GM18508 (cell line): ENCODE results near the gene KRTAP1-5.
"Not testable (repeated sequence)": the region's sequence is repeated elsewhere in the genome, so short reads cannot be mapped to it uniquely, and the experiment has no call there.

Experiments
- ATAC-seq: cut with Tn5 transposase; IDR thresholded peaks from one replicate; pipeline ENCODE4 v1.9.1; 2021; ENCODE audit warnings: moderate number of reproducible peaks; ENCODE audit not compliant: insufficient read depth, unreplicated experiment

KRTAP1-5 gene

GRCh38 chr17:41049110-41049509 lies 22.1 kb upstream of the KRTAP1-5 start:
- no peak for ATAC-seq

GRCh38 chr17:41048441-41048840 lies 21.4 kb upstream of the KRTAP1-5 start:
- ATAC-seq, result no peak

GRCh38 chr17:41046735-41047465 lies 19.9 kb upstream of the KRTAP1-5 start, which contains the start of gene KRTAP2-1:
Gene KRTAP2-1 (minus strand): TSS chr17:41047316. CDS start chr17:41047267, 49 bp downstream.
- ATAC-seq, result not testable (repeated sequence)

- no peak for ATAC-seq
Observed at GRCh38 chr17:41042953-41043352, 15.9 kb upstream of the KRTAP1-5 start.

GRCh38 chr17:41040783-41041571 lies 14.0 kb upstream of the KRTAP1-5 start, which contains the start of gene KRTAP1-1:
Gene KRTAP1-1 (minus strand): TSS chr17:41041450. CDS start chr17:41041397, 53 bp downstream.
- ATAC-seq, result not testable (repeated sequence)

- ATAC-seq, result no peak
Observed at GRCh38 chr17:41037853-41038350, 10.9 kb upstream of the KRTAP1-5 start.

GRCh38 chr17:41034346-41034935 lies 7.4 kb upstream of the KRTAP1-5 start, which contains the start of gene KRTAP1-3:
Gene KRTAP1-3 (minus strand): TSS chr17:41034874. CDS start chr17:41034821, 53 bp downstream.
- not testable (repeated sequence) for ATAC-seq

- no peak for ATAC-seq
Observed at GRCh38 chr17:41029633-41030245, 2.7 kb upstream of the KRTAP1-5 start, which contains the start of gene KRTAP1-4. Gene KRTAP1-4 (minus strand): TSS chr17:41030195. CDS start chr17:41030078, 117 bp downstream.

GRCh38 chr17:41024697-41025096 lies 2.3 kb downstream of the KRTAP1-5 start:
- ATAC-seq, result no peak

GRCh38 chr17:41020336-41020735 lies 6.7 kb downstream of the KRTAP1-5 start:
- ATAC-seq, result no peak

GRCh38 chr17:41019415-41019814 lies 7.6 kb downstream of the KRTAP1-5 start:
- no peak for ATAC-seq

GRCh38 chr17:41018541-41018940 lies 8.5 kb downstream of the KRTAP1-5 start:
- ATAC-seq, result no peak

- ATAC-seq, result no peak
Observed at GRCh38 chr17:41016578-41017215, 10.3 kb downstream of the KRTAP1-5 start.

- no peak for ATAC-seq
Observed at GRCh38 chr17:41015454-41015853, 11.6 kb downstream of the KRTAP1-5 start.

GRCh38 chr17:41013606-41014005 lies 13.4 kb downstream of the KRTAP1-5 start:
- no peak for ATAC-seq

GRCh38 chr17:41013181-41013580 lies 13.8 kb downstream of the KRTAP1-5 start:
- ATAC-seq, result no peak

GRCh38 chr17:41012326-41013120 lies 14.5 kb downstream of the KRTAP1-5 start:
- no peak for ATAC-seq

GRCh38 chr17:41010441-41010840 lies 16.6 kb downstream of the KRTAP1-5 start:
- ATAC-seq, result no peak

GRCh38 chr17:41009936-41010335 lies 17.1 kb downstream of the KRTAP1-5 start:
- ATAC-seq, result no peak
